Stimulated activated CD4-positive, alpha-beta T cell treated with anti-CD3 and anti-CD28 coated beads, Interleukin-4, amount 100 ng/mL, for 4 hours (primary cell): Measurements from ENCODE around the gene PPP3CA.

ENCODE experiments used
- DNase-seq, 2 experiments: peaks; one replicate each; pipeline ENCODE4 v3.0.0-alpha.2; 2020

Gene PPP3CA

DNA sequence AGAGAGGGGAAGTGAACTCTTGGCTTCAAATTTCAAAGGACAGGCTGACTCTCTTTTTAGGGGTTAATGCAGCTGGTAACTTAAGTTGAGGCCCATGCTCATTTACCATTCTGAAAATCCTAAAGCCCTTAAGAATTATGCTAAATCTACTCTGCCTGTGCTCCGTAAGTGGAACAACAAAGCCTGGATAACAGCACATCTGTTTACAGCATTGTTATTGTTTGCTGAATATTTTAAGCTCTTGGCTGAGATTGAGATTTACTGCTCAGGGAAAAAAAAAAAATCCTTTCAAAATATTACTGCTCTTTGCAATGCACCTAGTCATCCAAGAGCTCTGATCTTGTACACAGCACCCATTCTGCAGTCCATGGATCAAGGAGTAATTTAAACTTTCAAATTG, 17.7 kb downstream of the PPP3CA start:
- no peak for DNase-seq

DNA sequence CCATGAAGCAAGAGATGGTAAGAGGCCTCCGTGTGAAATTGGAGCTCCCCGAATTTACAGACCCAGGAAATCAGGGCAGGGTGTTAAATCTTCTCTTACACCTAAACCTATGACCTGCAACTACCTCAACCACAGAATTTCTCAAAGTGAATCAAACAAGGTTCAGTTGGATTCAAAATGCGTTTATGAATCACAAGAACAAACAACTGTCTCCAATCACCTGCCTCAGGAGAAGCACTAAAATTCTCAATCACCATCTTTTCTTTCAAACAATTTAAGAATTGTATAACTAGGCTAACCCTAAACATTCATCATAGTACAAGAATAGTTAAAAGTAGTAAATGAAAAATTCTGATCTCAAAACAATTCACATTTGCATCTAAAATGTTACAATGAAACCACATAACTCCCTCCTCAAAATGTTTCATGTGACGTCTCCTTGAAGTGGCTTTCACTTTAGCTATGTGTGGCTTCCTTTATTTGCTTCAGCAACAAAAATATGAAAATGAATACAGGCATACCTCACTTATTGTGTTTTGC, 19.2 kb downstream of the PPP3CA start:
- DNase-seq: no peak

DNA sequence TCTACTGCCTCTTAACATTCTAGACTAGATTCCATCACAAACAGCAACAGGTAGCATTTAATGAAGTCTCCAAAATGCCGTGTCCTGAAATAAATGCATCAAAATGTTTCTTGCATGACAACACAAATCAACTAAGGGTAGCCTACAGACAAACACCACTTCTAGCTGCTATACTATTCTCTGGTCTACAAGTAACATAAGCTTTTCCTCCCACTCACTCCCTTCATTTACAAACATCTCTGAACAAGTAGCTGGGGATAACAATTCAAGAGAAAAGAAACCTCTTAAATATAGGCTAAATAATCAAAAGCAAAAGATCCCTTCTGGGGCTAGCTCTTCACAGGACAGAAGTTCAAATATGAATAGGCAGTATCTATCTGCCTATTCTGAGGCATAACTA, 20.8 kb downstream of the PPP3CA start:
- no peak for DNase-seq

DNA sequence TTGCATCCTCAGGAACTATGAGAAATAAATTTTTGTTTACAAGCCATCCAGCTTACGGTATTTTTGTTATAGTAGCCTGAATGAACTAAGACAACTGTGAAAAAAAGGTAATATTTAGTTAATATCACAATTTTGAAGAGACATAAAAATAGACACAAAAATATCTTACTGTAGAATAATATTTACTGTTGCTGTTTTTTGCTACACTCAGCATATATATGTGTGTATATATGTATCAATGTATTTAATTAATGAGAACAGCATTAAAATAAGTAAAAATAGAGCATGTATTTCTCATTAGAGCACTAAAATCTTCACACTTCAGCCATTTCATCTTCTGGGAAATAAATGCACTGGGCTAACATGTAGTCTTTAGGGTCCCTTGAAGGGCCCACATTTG, 24.6 kb downstream of the PPP3CA start:
- DNase-seq: no peak

DNA sequence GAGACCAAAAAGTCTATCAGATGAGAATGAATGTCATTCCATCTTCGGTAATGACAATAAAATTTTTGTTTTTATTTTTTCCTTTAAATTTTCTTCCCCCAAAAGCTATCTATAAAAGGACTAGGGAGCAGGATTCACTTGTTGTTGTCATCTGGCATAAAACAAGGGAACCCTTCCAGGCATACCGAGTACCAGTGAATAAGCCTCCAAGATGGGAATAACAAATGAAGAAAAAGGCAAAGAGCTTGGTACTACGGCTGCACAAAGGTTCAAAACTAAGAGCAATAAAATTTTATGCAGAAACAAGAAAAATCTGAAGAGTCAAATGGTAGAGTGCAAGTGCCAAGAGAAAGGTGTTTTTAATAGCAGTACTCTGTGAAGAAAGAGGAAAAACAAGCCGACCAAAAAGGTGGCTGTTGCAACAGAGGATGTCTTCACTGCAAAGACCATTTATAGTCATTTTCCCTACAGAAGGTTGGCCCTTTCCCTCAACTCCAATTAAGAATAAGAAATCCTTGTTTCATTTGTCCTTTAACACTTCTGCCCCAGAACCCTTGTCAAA, 25.8 kb downstream of the PPP3CA start:
- DNase-seq: no peak

DNA sequence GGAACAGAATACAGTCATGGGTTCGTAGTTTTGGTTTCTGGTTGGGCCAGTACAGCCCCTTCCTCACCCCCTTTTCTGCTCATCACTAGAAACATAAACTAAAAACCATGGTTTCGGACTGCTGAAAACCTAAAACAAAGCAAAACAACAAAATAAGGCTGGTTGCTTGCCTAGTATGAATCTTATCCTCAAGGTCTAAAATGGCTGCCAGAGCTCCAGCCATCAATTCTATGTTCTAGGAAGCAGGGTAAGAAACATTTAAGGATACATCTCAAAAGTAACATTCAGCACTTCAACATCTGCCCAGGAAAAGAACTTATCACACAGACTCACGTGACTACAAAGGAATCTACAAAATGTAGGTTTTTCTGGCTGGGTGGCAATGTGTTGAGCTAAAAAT, 31.5 kb downstream of the PPP3CA start:
- no peak for DNase-seq

DNA sequence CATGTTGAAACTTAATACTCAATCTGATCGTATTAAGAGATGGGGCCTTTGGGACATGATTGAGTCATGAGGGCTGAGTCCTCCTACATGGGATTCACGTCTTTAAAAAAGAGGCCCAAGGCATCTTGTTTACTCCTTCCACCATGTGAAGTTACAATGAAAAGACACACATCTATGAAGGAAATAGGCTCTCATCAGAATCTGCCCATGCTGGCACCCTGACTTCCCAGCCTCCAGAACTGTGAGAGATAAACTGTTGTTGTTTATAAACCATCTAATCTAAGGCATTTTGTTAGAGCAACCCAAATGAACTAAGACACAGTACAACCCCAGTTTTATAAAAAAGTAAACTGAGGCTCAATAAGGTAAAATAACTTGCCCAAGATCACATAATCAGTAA, 32.3 kb downstream of the PPP3CA start:
- DNase-seq: no peak

DNA sequence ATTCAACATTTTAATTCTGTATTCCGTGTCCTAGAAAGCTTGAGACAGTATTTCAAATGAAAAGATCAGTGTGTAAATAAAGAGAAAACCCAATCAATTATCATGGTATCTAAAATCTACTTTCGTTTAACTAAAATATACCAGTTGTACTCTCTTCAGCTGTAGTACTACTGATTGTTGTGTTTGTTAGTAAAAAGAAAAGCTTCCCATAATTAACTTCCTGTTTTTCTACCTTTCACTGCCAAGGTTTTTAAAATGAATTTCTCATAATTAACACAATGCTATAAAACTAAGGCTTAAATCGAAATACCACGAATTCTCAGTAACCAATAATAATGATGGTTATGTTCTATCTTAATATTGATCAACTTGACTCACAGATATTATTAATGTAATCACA, 37.4 kb downstream of the PPP3CA start:
- no peak for DNase-seq

DNA sequence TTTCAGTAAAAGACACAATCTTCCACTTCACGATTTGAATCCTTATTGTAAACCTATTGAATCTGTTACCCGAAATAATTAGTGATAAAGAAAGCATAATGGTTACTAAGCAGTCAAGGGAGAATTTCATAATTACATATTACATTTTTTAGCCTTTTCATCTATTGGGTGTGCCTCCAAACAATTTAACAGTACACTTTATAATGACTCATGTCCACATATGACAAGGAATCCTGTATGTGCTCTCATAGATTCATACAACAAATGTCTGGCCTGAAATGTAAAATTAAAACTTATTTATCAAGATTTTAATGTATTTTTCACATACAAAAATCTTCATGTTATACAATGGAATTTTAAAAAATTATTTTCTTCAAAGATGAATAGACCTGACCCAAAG, 39.4 kb downstream of the PPP3CA start:
- no peak for DNase-seq

DNA sequence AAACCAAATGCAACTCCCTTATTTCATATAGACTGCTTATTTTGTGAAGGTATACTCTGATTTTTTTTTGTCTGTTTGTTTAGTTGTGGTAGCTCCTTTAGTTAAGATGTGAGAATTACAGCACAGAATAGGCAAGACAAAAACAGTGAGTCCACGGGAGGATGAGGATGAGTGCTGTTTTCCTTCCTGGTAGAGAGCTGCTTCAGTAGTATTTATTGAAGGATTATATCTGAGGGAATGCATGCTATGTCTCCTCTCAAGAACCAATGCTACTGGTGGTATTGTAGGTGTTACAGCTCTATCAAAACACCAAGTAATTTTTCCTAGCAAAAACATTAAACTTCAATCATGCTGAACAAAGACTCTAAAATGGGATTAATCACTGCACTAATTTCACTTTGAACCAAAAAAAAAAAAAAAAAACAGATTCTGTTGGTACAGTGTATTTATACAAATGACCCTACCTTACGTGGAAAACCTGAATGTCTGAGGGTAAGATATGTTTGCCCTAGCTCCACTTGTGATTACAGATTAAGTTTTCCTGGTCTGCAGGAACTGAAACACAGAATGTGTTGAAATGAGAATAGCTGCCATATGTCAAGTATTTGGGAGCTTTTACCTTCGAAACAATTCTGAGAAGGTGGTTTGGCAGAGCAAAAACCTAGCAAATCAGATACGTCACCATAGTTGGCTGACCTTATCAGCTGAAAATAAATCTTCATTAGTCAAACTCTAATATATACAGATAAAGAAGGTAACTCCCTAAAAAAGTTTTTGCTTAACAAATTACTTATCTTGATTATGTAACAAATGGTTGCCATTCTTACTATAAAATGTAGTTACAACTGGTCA, 40.3 kb downstream of the PPP3CA start:
- no peak for DNase-seq

DNA sequence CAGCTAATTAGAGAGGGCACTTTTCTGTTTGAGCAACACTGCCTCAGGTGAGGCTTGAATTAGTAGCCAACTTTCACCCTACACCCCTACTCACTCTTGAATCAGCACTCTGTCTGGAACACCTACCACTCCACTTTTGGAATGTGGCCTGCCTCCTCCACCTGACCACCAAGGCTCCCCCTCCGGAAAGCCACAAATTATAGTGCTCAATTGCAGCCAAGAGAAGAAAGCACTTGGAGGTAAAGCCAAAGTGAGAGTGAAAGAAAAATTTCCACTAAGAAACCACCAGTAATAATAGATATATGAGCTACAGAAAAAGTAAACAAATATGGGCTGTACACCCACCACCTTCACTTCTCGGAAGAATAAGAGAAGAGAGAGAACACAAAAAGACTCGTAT, 41.1 kb downstream of the PPP3CA start:
- DNase-seq: peak in 1 of 2 experiments; percentile 5

DNA sequence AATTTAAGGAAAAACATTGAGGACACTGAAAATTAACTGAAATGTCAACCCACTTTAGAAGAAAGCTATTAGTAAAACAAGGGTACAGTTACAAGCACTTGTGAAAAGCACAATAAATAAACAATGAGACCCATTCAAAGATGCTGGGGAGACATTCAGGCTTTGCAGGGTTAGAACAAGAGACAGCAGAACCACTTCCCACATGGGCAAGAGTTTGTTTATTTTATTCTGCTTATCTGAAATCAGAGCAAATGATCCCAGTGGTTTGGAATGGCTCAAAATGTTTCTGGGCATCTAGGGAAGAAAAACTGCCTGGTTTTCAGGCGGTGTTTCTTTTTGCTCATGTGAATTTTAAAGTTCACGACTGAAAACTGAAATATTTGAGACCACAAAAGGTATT, 42.4 kb downstream of the PPP3CA start:
- no peak for DNase-seq

DNA sequence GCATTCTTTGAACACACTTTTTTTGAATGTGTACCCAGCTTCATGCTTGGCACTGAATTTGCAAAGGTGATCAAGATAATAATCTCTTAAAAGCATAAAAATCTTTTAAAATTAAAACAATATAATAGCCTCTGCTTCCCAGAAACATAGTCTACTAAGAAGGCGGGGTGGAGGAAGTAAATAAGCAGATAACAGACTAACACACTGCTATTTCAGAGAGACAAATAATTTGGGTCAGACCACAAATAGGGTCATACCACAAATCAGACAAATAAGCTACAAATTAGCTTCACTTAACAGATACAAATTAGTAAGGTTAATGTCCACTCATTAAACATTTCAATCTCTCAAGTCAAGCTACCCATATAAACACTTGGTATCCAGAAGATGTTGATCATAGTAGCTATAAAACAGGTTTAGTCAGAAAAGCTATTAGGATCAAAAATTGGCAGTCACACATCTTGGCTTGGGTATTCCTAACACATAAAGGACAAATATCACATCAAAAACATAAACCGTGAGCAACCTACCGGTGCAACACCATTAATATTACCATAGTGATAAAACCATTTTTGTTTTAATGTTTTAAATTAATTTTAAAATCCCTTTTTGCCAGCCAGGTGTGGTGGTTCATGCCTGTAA, 47.3 kb downstream of the PPP3CA start:
- no peak for DNase-seq

DNA sequence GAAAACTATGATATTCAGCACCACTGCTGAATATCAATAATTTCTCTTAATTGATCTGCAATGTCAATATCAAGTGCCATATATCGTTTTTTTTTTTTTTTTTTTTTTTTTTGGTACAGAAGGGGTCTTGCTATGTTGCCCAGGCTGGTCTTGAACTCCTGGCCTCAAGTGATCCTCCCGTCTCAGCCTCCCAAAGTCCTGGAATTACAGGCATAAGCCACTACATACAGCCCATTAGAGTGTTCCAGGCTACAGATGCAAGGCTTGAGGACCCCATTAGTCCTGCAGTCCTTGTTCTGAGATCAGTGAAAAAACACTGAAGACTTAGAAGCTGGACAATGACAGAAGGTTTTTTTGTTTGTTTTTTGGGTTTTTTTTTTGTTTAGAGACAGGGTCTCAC, 48.3 kb downstream of the PPP3CA start:
- no peak for DNase-seq

DNA sequence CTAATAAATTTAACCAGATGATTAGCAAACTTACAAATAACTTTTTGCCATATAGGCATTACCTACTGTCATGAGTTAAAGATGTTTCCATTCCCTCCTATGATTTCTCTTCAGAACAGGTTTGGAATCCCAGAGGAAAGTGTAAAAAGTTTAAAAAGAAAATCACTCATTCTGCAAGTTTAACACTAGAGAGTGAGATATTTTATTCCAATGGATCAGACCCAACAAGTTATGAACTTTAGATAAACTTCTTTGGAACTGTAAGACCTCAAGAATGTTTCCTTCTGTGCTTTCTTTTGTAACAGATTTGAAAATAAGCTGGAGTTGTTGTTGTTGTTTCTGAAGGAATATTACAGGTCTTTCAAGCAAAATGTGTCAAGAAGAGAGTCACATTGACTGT, 51.6 kb downstream of the PPP3CA start:
- DNase-seq: no peak

DNA sequence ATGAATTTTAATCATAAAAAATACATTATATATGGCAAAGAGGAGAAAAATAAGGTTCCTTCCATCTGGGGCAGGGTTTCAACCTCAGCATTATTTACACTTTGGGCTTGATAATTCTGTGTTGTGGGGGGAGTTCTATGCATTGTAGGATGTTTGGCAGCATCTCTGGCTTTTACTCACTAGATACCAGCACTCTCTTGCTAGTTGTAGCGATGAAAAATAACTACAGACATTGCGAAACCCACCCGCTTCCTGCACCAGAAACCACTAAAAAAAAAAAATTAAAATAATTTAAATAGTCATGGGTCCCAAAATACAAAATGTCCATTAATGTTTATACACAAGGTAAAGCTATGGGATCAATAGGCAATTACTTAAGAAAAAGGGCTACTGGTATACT, 52.7 kb downstream of the PPP3CA start:
- DNase-seq: no peak

DNA sequence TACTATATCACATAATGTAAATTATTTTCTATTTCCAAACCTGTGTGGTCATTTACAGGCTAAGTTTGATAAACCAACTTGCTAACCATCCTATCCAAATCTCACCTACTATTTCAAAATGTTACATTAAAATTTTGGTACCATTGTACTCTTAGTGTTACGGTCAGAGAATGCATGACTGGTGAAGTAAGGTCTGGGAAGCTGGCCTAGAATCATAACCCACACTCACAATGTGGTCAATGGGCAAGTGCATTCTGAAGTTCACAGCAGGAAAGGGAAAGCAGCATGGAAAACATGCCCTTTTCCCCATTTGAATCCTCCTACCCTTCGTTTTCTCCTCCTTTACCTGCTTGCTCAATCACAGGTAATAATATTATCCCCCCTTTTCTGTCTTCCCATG, 54.4 kb downstream of the PPP3CA start:
- DNase-seq: no peak

DNA sequence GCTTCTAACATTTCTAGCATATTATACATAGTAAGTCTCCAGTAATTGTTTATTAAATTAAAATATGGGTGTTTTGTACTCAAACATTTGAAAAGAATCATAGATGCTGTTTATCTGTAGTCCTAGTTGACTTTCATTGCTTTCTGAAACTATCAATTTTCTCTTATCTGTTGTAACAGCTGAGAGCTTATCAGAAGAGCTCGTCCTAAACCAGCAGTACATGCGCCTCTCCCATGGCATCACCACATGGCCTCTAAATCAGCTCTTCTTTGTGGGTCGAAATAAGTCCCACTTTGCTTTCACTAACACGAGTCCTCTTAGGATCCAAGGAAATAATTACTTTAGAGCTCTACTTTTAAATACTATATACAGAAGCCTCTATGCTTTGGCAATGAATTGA, 55.1 kb downstream of the PPP3CA start:
- no peak for DNase-seq

DNA sequence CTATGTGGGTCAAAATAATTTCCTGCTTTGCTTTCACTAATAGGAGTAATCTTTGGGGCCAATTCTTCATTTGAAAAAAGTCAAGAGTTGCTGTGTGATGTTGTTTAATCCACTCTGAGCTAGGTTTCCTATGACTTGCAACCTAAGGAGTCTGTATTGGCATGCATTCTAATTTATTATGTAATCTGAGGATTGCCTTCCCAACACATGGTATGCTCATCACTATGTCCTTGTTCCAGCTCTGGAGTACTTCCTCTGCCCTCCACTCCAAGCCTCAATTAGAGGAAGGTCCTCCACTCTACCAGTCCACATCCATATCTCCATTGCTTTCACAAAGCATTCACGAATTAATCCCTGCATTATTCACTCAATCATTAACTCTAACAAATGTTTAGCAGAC, 56.1 kb downstream of the PPP3CA start:
- DNase-seq: no peak

DNA sequence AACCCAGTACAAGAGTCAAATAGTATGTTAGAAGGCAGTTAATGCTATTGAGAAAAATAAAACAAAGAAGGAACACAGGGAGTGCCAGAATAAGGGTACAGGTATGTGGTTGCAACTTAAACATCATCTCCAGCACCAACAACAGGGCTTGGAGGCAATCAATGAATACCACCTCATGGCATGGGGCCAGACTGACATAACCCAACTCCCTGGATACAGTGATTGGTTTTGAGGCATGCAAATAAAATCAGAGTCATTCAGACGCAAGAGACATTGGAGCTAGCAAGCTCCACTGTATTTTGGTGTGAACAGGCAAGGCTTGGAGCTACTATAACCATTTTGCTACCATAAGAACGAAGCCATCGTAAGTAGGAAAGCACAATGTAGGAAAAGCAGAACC, 56.7 kb downstream of the PPP3CA start:
- no peak for DNase-seq

DNA sequence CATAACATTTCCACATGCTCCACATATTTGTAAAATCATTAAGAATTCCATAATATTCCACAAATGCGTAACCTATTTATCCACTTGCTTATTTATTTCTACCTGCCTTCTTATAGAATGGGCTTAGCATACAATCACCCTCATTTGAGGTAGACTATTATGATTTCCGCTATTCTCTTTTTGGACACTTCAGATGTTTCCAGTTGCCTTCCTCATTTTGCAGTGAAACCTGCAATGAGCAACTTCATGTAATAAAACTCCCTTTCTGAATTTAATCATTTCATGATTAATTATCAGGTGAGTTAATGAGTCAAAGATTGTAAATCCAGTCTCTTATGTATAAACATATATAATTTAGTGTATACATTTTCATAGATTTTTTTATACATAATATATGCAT, 58.0 kb downstream of the PPP3CA start:
- DNase-seq: no peak

DNA sequence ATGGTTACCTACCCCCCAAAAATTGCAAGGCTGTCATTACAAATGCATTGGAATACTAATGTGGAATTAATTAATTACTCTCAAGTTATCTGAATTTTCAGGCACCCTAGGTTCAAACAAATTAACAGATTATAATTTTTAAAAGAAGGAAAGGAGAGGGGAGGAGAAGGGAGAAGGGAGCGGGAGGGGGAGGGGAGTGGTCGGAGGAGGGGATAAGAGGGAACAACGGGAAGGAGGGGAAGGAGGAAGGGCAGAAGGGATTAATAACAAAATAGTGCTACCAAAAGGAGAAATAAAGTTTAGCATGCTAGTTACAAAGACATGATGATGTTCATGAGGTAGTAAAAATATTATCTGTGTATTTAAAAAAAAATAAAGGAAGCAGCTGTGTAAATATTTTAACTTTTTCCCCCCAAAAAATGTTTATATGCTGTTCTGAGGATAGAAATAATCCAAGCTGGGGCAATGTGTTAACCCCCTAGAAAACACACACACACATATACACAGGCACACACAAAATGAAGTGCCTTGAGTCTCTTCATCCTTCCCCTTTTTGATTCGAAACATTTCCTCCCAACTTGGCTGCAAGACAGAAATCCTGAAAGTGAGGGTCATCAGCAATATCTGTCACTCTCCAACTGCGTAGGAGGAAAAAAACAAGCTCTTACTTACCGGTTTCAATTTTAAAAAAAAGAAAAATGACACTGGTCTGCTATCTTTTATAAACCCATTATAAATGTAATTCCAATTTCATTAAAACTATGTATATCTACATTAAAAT, 58.8 kb downstream of the PPP3CA start:
- DNase-seq: no peak

DNA sequence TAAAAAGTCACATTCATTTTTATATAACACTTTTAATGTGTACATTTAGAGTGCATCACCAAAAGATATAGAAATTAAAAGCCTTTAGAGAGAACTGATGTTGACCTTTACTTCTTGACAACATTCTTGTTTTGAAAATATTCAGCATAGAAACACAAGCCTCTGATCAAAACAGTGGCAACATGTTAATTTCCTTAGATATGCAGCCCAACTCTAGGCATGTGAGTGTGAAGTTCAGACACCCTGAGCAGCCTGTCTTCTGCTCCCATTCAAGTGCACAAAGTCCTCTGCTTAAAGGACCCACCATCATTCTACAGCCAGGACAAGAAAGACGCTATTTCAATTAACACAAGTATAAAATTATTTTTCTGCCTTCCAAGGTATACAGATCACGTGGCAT, 60.0 kb downstream of the PPP3CA start:
- DNase-seq: no peak
